Measurements from ENCODE around the gene CREB3L1. TPM values are rescaled to one million over a fixed set of nuclear protein-coding genes. Genes with fewer than 3 reads are reported as not detected.
A peak's percentile ranks its signal among the peaks of the same experiment; 100 is the strongest.

Gene CREB3L1
- total RNA-seq, 1 donor from 2014 or later, result 0.09 TPM

- intact Hi-C loops (cut with micrococcal nuclease), result no loop called here
- DNase-seq, result no peak
- peaks cover 2% of the 10 kb centered on the region for H3K4me1 Mint-ChIP-seq
- no peaks in the 10 kb centered on the region for H3K9me3 Mint-ChIP-seq
- H3K27me3 Mint-ChIP-seq, result peaks cover 30% of the 10 kb centered on the region
- H3K36me3 Mint-ChIP-seq (ENCODE audit: low read depth), result no peaks in the 10 kb centered on the region
- H3K27ac Mint-ChIP-seq, result no peak overlapping the region
- H3K4me3 Mint-ChIP-seq, result no peak overlapping the region
These were observed 13.3 kb downstream of the CREB3L1 start for GRCh38 chr11:46290598-46291309.

DNA sequence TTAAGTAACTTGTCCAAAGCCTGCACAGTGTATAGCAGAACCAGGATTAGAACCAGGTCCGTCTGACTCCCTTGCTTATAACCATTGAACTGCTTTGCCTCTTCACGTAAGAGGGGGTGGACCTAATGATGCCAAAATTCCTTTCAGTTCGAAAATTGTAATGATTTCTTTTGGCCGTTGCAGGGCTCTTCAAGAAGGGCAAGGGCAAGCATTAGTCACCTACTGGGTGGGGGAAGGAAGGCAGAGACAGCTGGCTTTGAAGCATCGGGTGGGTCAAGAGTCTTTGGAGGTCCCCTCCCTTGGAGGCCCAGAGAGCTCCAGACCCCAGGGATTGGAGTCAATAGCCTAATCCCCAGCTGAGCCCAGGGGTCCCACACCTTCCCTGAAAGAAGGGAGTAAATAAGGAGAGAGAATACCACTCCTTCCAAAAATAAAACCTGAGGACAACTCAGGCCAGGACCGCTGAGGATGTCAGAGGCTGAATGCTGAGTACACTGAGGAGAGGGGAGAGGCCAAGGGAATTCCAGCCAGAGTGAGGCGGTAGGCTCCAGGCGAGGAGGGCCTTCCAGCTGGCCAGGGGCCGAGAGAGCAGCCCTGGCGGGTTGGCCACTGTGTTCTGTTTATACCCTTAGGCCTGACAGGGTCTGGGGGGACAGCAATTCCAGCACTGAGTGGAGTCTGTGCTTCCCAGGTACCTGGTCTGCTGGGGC lies 14.1 kb downstream of the CREB3L1 start:
- Mint-ChIP-seq H3K9me3 (no peaks in the 10 kb centered on the region), H3K27me3 (peaks cover 32% of the 10 kb centered on the region), H3K27ac (no peak overlapping the region), H3K4me1 (peaks cover 6% of the 10 kb centered on the region), H3K36me3 (ENCODE audit: low read depth) (no peaks in the 10 kb centered on the region), H3K4me3 (no peak overlapping the region)
- no peak for DNase-seq
- intact Hi-C loops (cut with micrococcal nuclease), result no loop called here

DNA sequence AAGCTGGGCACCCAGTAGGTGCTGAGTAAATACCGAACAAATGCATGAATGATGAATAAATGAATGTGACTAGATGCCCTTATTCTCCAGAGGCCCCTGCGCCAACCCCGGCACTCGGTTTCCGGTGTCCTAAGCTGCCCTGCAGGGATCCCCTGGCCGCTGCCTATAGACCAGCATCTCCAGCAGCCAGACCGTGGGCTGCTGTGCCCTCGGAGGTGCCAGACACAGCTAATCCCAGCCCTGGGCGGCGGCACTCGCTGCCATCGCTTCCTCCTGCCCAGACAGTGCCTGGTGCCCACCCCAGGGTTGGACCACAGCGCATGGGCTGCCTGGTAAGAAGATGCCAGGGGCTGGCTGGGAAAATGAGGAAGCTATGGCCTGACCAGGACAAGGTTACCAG lies 15.6 kb downstream of the CREB3L1 start:
- Mint-ChIP-seq H3K27me3 (peaks cover 37% of the 10 kb centered on the region), H3K27ac (no peak overlapping the region), H3K36me3 (ENCODE audit: low read depth) (no peaks in the 10 kb centered on the region), H3K4me3 (no peak overlapping the region), H3K4me1 (peaks cover 6% of the 10 kb centered on the region), H3K9me3 (no peaks in the 10 kb centered on the region)
- no peak for DNase-seq
- intact Hi-C loops (cut with micrococcal nuclease), result no loop called here

GRCh38 chr11:46293641-46294103 lies 16.2 kb downstream of the CREB3L1 start:
- DNase-seq, result no peak
- H3K9me3 Mint-ChIP-seq, result no peaks in the 10 kb centered on the region

GRCh38 chr11:46294365-46295309 lies 17.2 kb downstream of the CREB3L1 start:
- no peak overlapping the region for H3K27ac Mint-ChIP-seq
- peaks cover 6% of the 10 kb centered on the region for H3K4me1 Mint-ChIP-seq
- no peaks in the 10 kb centered on the region for H3K36me3 Mint-ChIP-seq (ENCODE audit: low read depth)
- peaks cover 38% of the 10 kb centered on the region for H3K27me3 Mint-ChIP-seq
- no peak for DNase-seq
- no peaks in the 10 kb centered on the region for H3K9me3 Mint-ChIP-seq
- intact Hi-C loops (cut with micrococcal nuclease), result no loop called here
- peak overlapping the region; percentile 84 for H3K4me3 Mint-ChIP-seq

More at GRCh38 chr11:46293641-46294103, 16.2 kb downstream of the CREB3L1 start:
- H3K4me1 Mint-ChIP-seq, result peaks cover 6% of the 10 kb centered on the region
- no peaks in the 10 kb centered on the region for H3K36me3 Mint-ChIP-seq (ENCODE audit: low read depth)
- H3K27me3 Mint-ChIP-seq, result peaks cover 42% of the 10 kb centered on the region
- no peak overlapping the region for H3K4me3 Mint-ChIP-seq
- intact Hi-C loops (cut with micrococcal nuclease), result no loop called here
- H3K27ac Mint-ChIP-seq, result no peak overlapping the region

- no peaks in the 10 kb centered on the region for H3K9me3 Mint-ChIP-seq
- peak overlapping the region; percentile 84 for H3K4me3 Mint-ChIP-seq
- H3K27me3 Mint-ChIP-seq, result peaks cover 37% of the 10 kb centered on the region
- DNase-seq, result peak; percentile 93
- intact Hi-C loops (cut with micrococcal nuclease), result no loop called here
- peaks cover 6% of the 10 kb centered on the region for H3K4me1 Mint-ChIP-seq
- H3K36me3 Mint-ChIP-seq (ENCODE audit: low read depth), result no peaks in the 10 kb centered on the region
- no peak overlapping the region for H3K27ac Mint-ChIP-seq
These were observed 18.0 kb downstream of the CREB3L1 start for GRCh38 chr11:46295312-46296058.

DNA sequence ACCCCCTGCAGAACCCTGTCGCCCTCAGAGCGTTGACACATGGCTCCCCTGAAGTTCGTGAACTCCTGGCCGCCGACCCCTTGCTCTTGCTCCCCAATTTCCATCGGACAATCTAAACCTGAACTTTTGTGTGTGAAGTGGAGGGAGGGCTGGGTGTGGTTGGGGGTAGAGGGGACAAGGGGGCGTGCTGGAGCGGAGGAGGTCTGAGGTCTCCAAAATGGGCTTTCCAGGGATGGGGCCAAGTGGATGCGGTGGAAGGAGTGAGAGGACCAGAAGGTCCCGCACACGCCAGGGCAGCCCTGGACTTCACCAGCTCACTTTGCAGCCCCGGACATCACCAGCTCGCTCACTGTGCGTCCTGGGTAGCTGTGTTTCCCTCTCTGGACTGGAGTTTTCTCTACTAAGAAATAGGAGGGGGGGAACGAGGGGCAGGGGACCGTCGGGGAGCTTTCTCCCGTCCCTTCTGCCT lies 18.6 kb downstream of the CREB3L1 start:
- H3K4me1 Mint-ChIP-seq, result peaks cover 6% of the 10 kb centered on the region
- no peak overlapping the region for H3K27ac Mint-ChIP-seq
- DNase-seq, result no peak
- intact Hi-C loops (cut with micrococcal nuclease), result no loop called here
- H3K36me3 Mint-ChIP-seq (ENCODE audit: low read depth), result no peaks in the 10 kb centered on the region
- H3K27me3 Mint-ChIP-seq, result peaks cover 37% of the 10 kb centered on the region
- H3K9me3 Mint-ChIP-seq, result no peaks in the 10 kb centered on the region
- H3K4me3 Mint-ChIP-seq, result peak overlapping the region; percentile 84

GRCh38 chr11:46296528-46297448 lies 19.3 kb downstream of the CREB3L1 start:
- Mint-ChIP-seq H3K4me3 (peak overlapping the region; percentile 84), H3K9me3 (no peaks in the 10 kb centered on the region)
- intact Hi-C loops (cut with micrococcal nuclease), result no loop called here

GRCh38 chr11:46298699-46299433 lies 21.4 kb downstream of the CREB3L1 start:
- no peak overlapping the region for H3K4me3 Mint-ChIP-seq
- peak overlapping the region; percentile 56 for H3K27ac Mint-ChIP-seq
- intact Hi-C loops (cut with micrococcal nuclease), result no loop called here
- H3K4me1 Mint-ChIP-seq, result peaks cover 6% of the 10 kb centered on the region
- H3K36me3 Mint-ChIP-seq (ENCODE audit: low read depth), result no peaks in the 10 kb centered on the region
- DNase-seq, result no peak
- H3K9me3 Mint-ChIP-seq, result no peaks in the 10 kb centered on the region
- peaks cover 25% of the 10 kb centered on the region for H3K27me3 Mint-ChIP-seq

More at GRCh38 chr11:46296528-46297448, 19.3 kb downstream of the CREB3L1 start:
- Mint-ChIP-seq H3K27ac (no peak overlapping the region), H3K27me3 (peaks cover 35% of the 10 kb centered on the region), H3K36me3 (ENCODE audit: low read depth) (no peaks in the 10 kb centered on the region), H3K4me1 (peaks cover 6% of the 10 kb centered on the region)
- peak; percentile 65 for DNase-seq

GRCh38 chr11:46299451-46299961 lies 22.0 kb downstream of the CREB3L1 start:
- Mint-ChIP-seq H3K27ac (no peak overlapping the region), H3K4me3 (no peak overlapping the region), H3K9me3 (no peaks in the 10 kb centered on the region), H3K4me1 (peaks cover 6% of the 10 kb centered on the region), H3K36me3 (ENCODE audit: low read depth) (no peaks in the 10 kb centered on the region), H3K27me3 (peaks cover 22% of the 10 kb centered on the region)
- intact Hi-C loops (cut with micrococcal nuclease), result no loop called here
- DNase-seq, result no peak

- no peak overlapping the region for H3K4me3 Mint-ChIP-seq
- intact Hi-C loops (cut with micrococcal nuclease), result no loop called here
These were observed 22.8 kb downstream of the CREB3L1 start for GRCh38 chr11:46300270-46300669.

GRCh38 chr11:46302866-46303265 lies 25.4 kb downstream of the CREB3L1 start:
- Mint-ChIP-seq H3K4me1 (no peaks in the 10 kb centered on the region), H3K27ac (no peak overlapping the region), H3K4me3 (no peak overlapping the region), H3K9me3 (no peaks in the 10 kb centered on the region), H3K27me3 (peaks cover 8% of the 10 kb centered on the region), H3K36me3 (ENCODE audit: low read depth) (no peaks in the 10 kb centered on the region)
- intact Hi-C loops (cut with micrococcal nuclease), result no loop called here
- no peak for DNase-seq

More at GRCh38 chr11:46300270-46300669, 22.8 kb downstream of the CREB3L1 start:
- H3K9me3 Mint-ChIP-seq, result no peaks in the 10 kb centered on the region
- H3K4me1 Mint-ChIP-seq, result peaks cover 6% of the 10 kb centered on the region
- H3K36me3 Mint-ChIP-seq (ENCODE audit: low read depth), result no peaks in the 10 kb centered on the region
- DNase-seq, result no peak
- peaks cover 20% of the 10 kb centered on the region for H3K27me3 Mint-ChIP-seq
- H3K27ac Mint-ChIP-seq, result no peak overlapping the region

Data from activated CD4-positive, alpha-beta T cell treated with anti-CD3 and anti-CD28 coated beads, Interleukin-2, amount 10 ng/mL, durations not matched to agents 24 days and 14 days (primary cell).